ENCODE results near the gene C6orf15. TPM values are rescaled to one million over a fixed set of nuclear protein-coding genes. Genes with fewer than 3 reads are reported as not detected.

Gene C6orf15
- total and polyA plus RNA-seq, 8 donors = not detected

GRCh38 chr6:31096215-31096614 lies 16.2 kb downstream of the C6orf15 start:
- ATAC-seq (no peak), FAIRE-seq (no peak), DNase-seq (no peak)
- Histone ChIP-seq H3K27me3 (no peaks in the 10 kb centered on the region), H3K4me1 (peaks cover 0 to 10% (median 4%) of the 10 kb centered on the region in 3 donors), H3K4me3 (no peak overlapping the region), H3K27ac (no peak overlapping the region), H3K9me3 (no peaks in the 10 kb centered on the region), H3K36me3 (no peaks in the 10 kb centered on the region)
- TF ChIP-seq, protein P1, sequence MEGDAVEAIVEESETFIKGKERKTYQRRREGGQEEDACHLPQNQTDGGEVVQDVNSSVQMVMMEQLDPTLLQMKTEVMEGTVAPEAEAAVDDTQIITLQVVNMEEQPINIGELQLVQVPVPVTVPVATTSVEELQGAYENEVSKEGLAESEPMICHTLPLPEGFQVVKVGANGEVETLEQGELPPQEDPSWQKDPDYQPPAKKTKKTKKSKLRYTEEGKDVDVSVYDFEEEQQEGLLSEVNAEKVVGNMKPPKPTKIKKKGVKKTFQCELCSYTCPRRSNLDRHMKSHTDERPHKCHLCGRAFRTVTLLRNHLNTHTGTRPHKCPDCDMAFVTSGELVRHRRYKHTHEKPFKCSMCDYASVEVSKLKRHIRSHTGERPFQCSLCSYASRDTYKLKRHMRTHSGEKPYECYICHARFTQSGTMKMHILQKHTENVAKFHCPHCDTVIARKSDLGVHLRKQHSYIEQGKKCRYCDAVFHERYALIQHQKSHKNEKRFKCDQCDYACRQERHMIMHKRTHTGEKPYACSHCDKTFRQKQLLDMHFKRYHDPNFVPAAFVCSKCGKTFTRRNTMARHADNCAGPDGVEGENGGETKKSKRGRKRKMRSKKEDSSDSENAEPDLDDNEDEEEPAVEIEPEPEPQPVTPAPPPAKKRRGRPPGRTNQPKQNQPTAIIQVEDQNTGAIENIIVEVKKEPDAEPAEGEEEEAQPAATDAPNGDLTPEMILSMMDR (IDR thresholded peaks at IDR 0.05) = no peak
- intact Hi-C loops (cut with DNase I) = no loop called here
- 62 to 80% methylated on average over 3 of the region's 3 CpGs for WGBS, 2 donors

DNA sequence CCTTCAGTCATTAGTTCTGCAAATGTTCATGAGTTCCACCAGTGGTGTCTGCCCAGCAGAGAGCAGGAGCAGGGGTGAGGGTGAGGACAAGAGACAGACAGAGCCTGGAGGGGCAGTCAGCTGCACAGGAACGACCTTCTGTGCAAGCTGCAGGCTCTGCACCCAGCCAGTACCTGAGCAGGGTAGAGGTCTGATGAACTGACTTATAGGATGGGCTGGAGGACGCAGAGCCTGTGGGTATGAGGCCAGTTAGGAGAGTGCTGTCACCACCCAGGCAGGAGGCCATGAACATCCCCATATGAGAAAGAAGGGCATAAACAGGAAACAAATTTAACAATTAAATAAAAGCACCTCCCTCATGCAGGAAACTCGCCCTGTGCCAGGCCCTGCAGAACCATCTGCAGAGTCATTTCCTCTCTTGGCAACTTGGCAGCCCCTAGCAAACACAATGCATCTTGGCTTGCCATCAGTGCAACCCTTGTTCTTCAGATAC lies 17.9 kb downstream of the C6orf15 start:
- Histone ChIP-seq H3K4me1 (peaks cover 0 to 10% (median 4%) of the 10 kb centered on the region in 3 donors), H3K27ac (peak overlapping the region in 2 of 4 donors; percentile 27 to 47), H3K9me3 (no peaks in the 10 kb centered on the region), H3K27me3 (no peaks in the 10 kb centered on the region), H3K4me3 (no peak overlapping the region), H3K36me3 (no peaks in the 10 kb centered on the region)
- intact Hi-C loops (cut with DNase I) = no loop called here
- no peak for FAIRE-seq
- no peak for DNase-seq
- ATAC-seq = peak in 3 of 4 donors; percentile 33 to 66 (median 45)
- TF ChIP-seq, protein P1 (IDR thresholded peaks at IDR 0.05) = no peak
- 44 to 54% methylated on average over 3 of the region's 3 CpGs for WGBS, 2 donors

DNA sequence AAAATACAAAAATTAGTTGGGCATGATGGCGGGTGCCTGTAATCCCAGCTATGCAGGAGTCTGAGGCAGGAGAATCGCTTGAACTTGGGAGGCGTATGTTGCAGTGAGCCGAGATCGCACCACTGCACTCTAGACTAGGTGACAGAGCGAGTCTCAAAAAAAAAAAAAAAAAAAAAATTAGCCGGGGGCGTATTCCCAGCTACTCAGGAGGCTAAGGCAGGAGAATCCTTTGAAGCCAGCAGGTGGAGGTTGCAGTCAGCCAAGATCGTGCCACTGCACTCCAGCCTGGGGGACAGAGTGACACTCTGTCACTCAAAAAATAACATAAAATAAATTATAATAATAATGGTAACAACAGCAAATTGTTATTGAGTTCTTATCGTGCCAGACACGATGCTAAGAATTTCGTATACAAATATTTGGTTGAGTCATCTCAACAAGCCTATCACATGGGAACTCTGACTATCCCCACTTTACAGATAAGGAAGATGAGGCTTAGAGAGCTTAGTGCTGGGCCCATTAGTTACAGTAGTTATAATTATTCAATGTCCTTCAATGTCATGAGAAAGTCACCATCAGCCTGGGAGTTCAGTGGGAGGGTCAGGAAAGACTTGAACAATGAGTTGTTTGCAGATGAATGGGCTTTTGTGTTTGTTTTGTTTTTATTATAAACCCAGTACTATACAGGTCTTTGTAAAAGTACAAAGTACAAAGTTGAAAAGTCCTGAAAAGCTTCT lies 19.4 kb downstream of the C6orf15 start:
- TF ChIP-seq, protein P1 (IDR thresholded peaks at IDR 0.05) = no peak
- Histone ChIP-seq H3K36me3 (no peaks in the 10 kb centered on the region), H3K4me1 (peaks cover 0 to 10% (median 4%) of the 10 kb centered on the region in 3 donors), H3K27ac (peak overlapping the region in 1 of 4 donors; percentile 3), H3K9me3 (no peaks in the 10 kb centered on the region), H3K4me3 (no peak overlapping the region), H3K27me3 (no peaks in the 10 kb centered on the region)
- peak in 2 of 4 donors; percentile 22 to 65 for ATAC-seq
- intact Hi-C loops (cut with DNase I) = no loop called here
- FAIRE-seq = no peak
- no peak for DNase-seq
- 69 to 73% methylated on average over 12 of the region's 12 CpGs for WGBS, 2 donors

- Histone ChIP-seq H3K27me3 (no peaks in the 10 kb centered on the region), H3K9me3 (no peaks in the 10 kb centered on the region), H3K4me3 (no peak overlapping the region), H3K27ac (no peak overlapping the region), H3K4me1 (peaks cover 0 to 10% (median 4%) of the 10 kb centered on the region in 3 donors), H3K36me3 (no peaks in the 10 kb centered on the region)
- FAIRE-seq = no peak
- whole genome bisulfite sequencing, 2 donors = 78 to 79% methylated on average over 2 of the region's 2 CpGs
- ATAC-seq = no peak
- DNase-seq = no peak
- TF ChIP-seq, protein P1 (IDR thresholded peaks at IDR 0.05) = no peak
- intact Hi-C loops (cut with DNase I) = no loop called here
Observed at GRCh38 chr6:31092238-31092637, 20.1 kb downstream of the C6orf15 start.

- Histone ChIP-seq H3K9me3 (no peaks in the 10 kb centered on the region), H3K4me1 (peaks cover 0 to 10% (median 4%) of the 10 kb centered on the region in 3 donors), H3K4me3 (no peak overlapping the region), H3K27ac (no peak overlapping the region), H3K27me3 (no peaks in the 10 kb centered on the region), H3K36me3 (no peaks in the 10 kb centered on the region)
- intact Hi-C loops (cut with DNase I) = no loop called here
- no peak for FAIRE-seq
- no peak for DNase-seq
- no peak for ATAC-seq
- 39 to 59% methylated on average over 3 of the region's 3 CpGs for WGBS, 2 donors
- TF ChIP-seq, protein P1 (IDR thresholded peaks at IDR 0.05) = no peak
Observed at GRCh38 chr6:31091680-31092079, 20.7 kb downstream of the C6orf15 start.
